Stimulated activated naive CD8-positive, alpha-beta T cell treated with anti-CD3 and anti-CD28 coated beads, Interleukin-15, Interleukin-2, amounts not matched to agents 100 ng/mL and 50 ng/mL, for 24 hours (primary cell): Measurements from ENCODE around the gene TMEM62.

Experiments
- H3K27ac Mint-ChIP-seq: one replicate; pipeline ENCODE4 v1.8.0; 2021; ENCODE audit warnings: mild to moderate bottlenecking, mixed read lengths
- H3K27me3 Mint-ChIP-seq: one replicate; pipeline ENCODE4 v1.8.0; 2021; ENCODE audit warnings: mixed read lengths
- H3K36me3 Mint-ChIP-seq: one replicate; pipeline ENCODE4 v1.8.0; 2021; ENCODE audit warnings: low read depth, mixed read lengths
- H3K4me1 Mint-ChIP-seq: one replicate; pipeline ENCODE4 v1.8.0; 2021; ENCODE audit warnings: low read depth, mixed read lengths
- H3K4me3 Mint-ChIP-seq: one replicate; pipeline ENCODE4 v1.8.0; 2021; ENCODE audit warnings: mild to moderate bottlenecking, mixed read lengths
- H3K9me3 Mint-ChIP-seq: one replicate; pipeline ENCODE4 v1.8.0; 2021; ENCODE audit warnings: mixed read lengths

TMEM62 gene

DNA sequence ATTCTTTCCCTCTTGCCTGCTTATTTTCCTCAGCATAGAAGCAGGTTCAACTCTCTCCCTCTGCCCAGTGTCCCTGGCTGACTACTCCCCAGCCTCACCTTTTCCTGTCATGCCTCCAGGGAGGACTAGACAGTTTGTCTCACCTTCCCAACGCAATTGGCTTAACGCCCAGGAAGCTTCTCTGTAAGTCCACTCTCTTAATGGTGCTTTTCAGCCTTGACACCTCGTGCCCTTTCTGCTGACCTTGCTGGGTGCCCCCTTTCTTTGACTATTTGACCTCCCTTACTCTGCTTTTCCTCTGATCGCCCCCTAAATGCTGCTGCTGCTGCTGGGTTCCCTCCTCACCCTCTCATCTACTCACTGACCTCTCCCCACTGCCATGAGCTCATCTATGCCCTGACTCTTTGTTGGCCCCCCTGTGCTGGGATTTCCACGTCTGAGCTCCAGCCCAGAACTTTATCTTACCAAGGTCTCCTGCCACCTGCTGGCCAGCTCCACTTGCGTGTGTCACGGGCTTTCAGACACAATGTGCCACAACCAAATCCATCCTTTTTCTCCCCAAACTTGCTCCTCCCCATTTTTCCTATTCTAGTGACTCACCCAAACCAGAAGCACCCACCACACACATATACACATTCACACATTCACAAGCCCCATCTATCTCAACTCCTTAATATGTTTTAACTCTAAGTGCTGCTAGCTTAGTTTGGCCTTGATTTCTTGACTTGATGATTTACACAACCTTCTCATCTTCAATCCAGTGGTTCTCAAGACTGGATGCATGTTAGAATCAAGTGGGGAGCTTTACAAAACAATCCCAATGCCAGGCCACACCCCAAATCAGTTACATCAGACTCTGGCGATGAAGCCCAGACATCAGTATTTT, 70.9 kb downstream of the TMEM62 start:
- Mint-ChIP-seq H3K9me3 (no peaks in the 10 kb centered on the region), H3K27ac (peak overlapping the region; percentile 46), H3K36me3 (no peaks in the 10 kb centered on the region), H3K27me3 (no peaks in the 10 kb centered on the region), H3K4me3 (no peak overlapping the region), H3K4me1 (peaks cover 13% of the 10 kb centered on the region)

GRCh38 chr15:43206054-43206453, 72.7 kb downstream of the TMEM62 start:
- Mint-ChIP-seq H3K4me3 (no peak overlapping the region), H3K27ac (no peak overlapping the region), H3K36me3 (no peaks in the 10 kb centered on the region), H3K27me3 (peaks cover 4% of the 10 kb centered on the region), H3K4me1 (peaks cover 6% of the 10 kb centered on the region), H3K9me3 (no peaks in the 10 kb centered on the region)

- H3K27ac Mint-ChIP-seq, result no peak overlapping the region
- peaks cover 6% of the 10 kb centered on the region for H3K4me1 Mint-ChIP-seq
- no peaks in the 10 kb centered on the region for H3K36me3 Mint-ChIP-seq
- H3K4me3 Mint-ChIP-seq, result no peak overlapping the region
- no peaks in the 10 kb centered on the region for H3K9me3 Mint-ChIP-seq
- H3K27me3 Mint-ChIP-seq, result peaks cover 4% of the 10 kb centered on the region
Observed at GRCh38 chr15:43207024-43207423, 73.6 kb downstream of the TMEM62 start.

- Mint-ChIP-seq H3K27ac (no peak overlapping the region), H3K27me3 (peaks cover 4% of the 10 kb centered on the region), H3K4me1 (peaks cover 6% of the 10 kb centered on the region), H3K36me3 (no peaks in the 10 kb centered on the region), H3K4me3 (no peak overlapping the region), H3K9me3 (no peaks in the 10 kb centered on the region)
Observed at GRCh38 chr15:43208052-43209002, 74.9 kb downstream of the TMEM62 start.

- H3K4me3 Mint-ChIP-seq, result no peak overlapping the region
- H3K27ac Mint-ChIP-seq, result no peak overlapping the region
- peaks cover 4% of the 10 kb centered on the region for H3K27me3 Mint-ChIP-seq
- H3K9me3 Mint-ChIP-seq, result no peaks in the 10 kb centered on the region
- H3K4me1 Mint-ChIP-seq, result peaks cover 4% of the 10 kb centered on the region
- H3K36me3 Mint-ChIP-seq, result no peaks in the 10 kb centered on the region
Observed at GRCh38 chr15:43209059-43209824, 75.9 kb downstream of the TMEM62 start.

- Mint-ChIP-seq H3K27ac (no peak overlapping the region), H3K36me3 (no peaks in the 10 kb centered on the region), H3K27me3 (peaks cover 4% of the 10 kb centered on the region), H3K4me3 (no peak overlapping the region), H3K9me3 (no peaks in the 10 kb centered on the region), H3K4me1 (no peaks in the 10 kb centered on the region)
Observed at GRCh38 chr15:43210172-43210745, 76.9 kb downstream of the TMEM62 start.

- Mint-ChIP-seq H3K9me3 (no peaks in the 10 kb centered on the region), H3K27ac (no peak overlapping the region), H3K27me3 (peaks cover 4% of the 10 kb centered on the region), H3K4me1 (no peaks in the 10 kb centered on the region), H3K4me3 (no peak overlapping the region), H3K36me3 (no peaks in the 10 kb centered on the region)
Observed at GRCh38 chr15:43210807-43211206, 77.4 kb downstream of the TMEM62 start.

- H3K4me1 Mint-ChIP-seq, result no peaks in the 10 kb centered on the region
- H3K9me3 Mint-ChIP-seq, result no peaks in the 10 kb centered on the region
- H3K36me3 Mint-ChIP-seq, result no peaks in the 10 kb centered on the region
- H3K4me3 Mint-ChIP-seq, result no peak overlapping the region
- peaks cover 4% of the 10 kb centered on the region for H3K27me3 Mint-ChIP-seq
- no peak overlapping the region for H3K27ac Mint-ChIP-seq
Observed at GRCh38 chr15:43211224-43211735, 77.9 kb downstream of the TMEM62 start.

- Mint-ChIP-seq H3K27me3 (peaks cover 4% of the 10 kb centered on the region), H3K9me3 (no peaks in the 10 kb centered on the region), H3K4me3 (no peak overlapping the region), H3K4me1 (no peaks in the 10 kb centered on the region), H3K36me3 (no peaks in the 10 kb centered on the region), H3K27ac (no peak overlapping the region)
Observed at GRCh38 chr15:43212299-43212698, 78.9 kb downstream of the TMEM62 start.

- H3K27ac Mint-ChIP-seq, result no peak overlapping the region
- no peaks in the 10 kb centered on the region for H3K9me3 Mint-ChIP-seq
- H3K4me1 Mint-ChIP-seq, result no peaks in the 10 kb centered on the region
- H3K27me3 Mint-ChIP-seq, result peaks cover 4% of the 10 kb centered on the region
- no peak overlapping the region for H3K4me3 Mint-ChIP-seq
- H3K36me3 Mint-ChIP-seq, result no peaks in the 10 kb centered on the region
Observed at GRCh38 chr15:43212951-43213350, 79.6 kb downstream of the TMEM62 start.

DNA sequence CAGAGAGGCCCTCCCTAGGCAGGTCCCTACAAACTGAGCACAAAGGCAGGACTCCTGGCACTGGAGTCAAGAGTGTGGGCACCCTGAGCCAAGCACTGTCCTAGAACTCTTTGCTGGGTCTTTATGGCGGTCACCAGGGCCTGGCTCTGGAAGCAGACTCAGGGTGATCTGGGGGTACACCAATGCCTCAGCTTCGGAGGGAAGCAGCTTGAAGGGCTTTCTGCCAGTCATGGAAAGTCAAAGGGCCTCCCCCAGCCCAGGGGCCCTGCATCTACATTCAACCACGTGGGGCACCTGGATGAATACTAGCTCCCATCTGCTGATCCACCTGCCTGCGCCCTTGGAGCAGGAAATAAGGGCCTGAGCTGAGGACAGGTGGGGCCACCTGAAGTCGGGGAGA, 80.1 kb downstream of the TMEM62 start:
- Mint-ChIP-seq H3K27me3 (peaks cover 4% of the 10 kb centered on the region), H3K4me1 (no peaks in the 10 kb centered on the region), H3K4me3 (no peak overlapping the region), H3K36me3 (no peaks in the 10 kb centered on the region), H3K27ac (no peak overlapping the region), H3K9me3 (no peaks in the 10 kb centered on the region)

DNA sequence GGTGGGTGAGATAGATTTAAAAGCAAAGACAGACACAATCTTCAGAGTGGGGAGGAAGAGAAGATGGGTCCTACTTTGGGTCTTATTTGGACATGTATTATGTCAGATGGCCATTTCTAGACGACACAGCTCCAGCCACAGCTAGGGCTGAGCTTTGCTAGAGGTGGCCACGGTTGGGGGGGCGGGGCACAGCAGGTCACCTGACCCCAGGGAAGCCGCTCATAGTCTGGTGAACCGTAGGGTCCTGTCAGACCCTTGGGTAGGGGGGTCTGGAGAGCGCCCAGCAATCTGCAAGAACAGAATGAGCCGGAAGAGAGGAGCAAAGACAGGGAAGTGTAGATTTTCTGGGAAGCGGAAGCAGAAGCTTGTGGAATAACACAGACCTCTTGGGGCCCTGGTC, 80.8 kb downstream of the TMEM62 start:
- no peaks in the 10 kb centered on the region for H3K4me1 Mint-ChIP-seq

GRCh38 chr15:43214592-43215295, 81.4 kb downstream of the TMEM62 start:
- Mint-ChIP-seq H3K36me3 (no peaks in the 10 kb centered on the region), H3K4me3 (no peak overlapping the region)

More for the DNA sequence above, 80.8 kb downstream of the TMEM62 start:
- Mint-ChIP-seq H3K36me3 (no peaks in the 10 kb centered on the region), H3K27ac (no peak overlapping the region), H3K27me3 (peaks cover 4% of the 10 kb centered on the region), H3K9me3 (no peaks in the 10 kb centered on the region), H3K4me3 (no peak overlapping the region)

GRCh38 chr15:43215961-43216360, 82.6 kb downstream of the TMEM62 start:
- Mint-ChIP-seq H3K4me3 (no peak overlapping the region), H3K27ac (no peak overlapping the region), H3K9me3 (no peaks in the 10 kb centered on the region), H3K27me3 (no peaks in the 10 kb centered on the region), H3K36me3 (no peaks in the 10 kb centered on the region), H3K4me1 (no peaks in the 10 kb centered on the region)

More at GRCh38 chr15:43214592-43215295, 81.4 kb downstream of the TMEM62 start:
- H3K27ac Mint-ChIP-seq, result no peak overlapping the region
- H3K4me1 Mint-ChIP-seq, result no peaks in the 10 kb centered on the region
- H3K27me3 Mint-ChIP-seq, result peaks cover under 1% of the 10 kb centered on the region
- no peaks in the 10 kb centered on the region for H3K9me3 Mint-ChIP-seq
